Stimulated activated CD4-positive, alpha-beta T cell treated with anti-CD3 and anti-CD28 coated beads, Interleukin-1b, Interleukin-23, amount 100 ng/mL, for 1 hour (primary cell): ENCODE results near the gene RNH1.

ENCODE experiments used
- DNase-seq, 2 donors: peaks; one replicate each; pipeline ENCODE4 v3.0.0-alpha.2; 2020; ENCODE audit warnings: low read depth in 2 of 2

Gene RNH1

DNA sequence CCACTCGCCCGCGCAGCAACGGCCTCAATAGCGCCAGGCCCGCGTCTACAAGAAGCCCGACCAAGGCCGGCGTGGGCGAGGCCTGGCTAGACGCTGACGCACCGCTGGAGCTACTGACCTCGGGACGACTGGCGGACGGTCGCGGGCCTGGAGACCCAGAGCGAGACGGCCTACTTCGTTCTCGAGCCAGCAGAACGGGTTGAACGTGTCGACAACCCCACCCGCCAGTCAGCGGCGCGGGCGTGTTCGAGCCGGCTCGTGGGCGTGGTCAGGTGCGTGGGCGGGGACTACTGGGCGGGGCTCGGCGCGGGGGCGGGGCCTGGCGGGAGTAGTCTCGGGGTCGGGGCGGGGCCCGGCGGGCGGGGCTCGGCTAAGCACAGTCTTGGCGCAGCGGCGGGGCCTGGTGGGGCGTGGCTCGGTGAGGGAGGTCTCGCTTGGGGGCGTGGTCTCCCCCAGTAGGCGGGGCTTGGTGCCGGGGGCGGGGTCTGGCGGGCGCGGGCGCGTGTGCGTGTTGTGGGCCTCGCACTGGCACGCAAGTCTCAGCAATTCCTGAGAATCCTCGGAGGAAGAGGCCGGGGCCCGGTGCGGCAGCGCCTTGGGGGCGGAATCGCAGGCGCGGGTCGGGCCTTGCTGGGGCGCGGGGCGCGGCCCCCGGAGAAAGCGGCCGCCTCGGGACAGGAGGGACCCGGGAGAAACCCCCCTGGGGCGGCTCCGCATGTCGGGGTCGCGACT lies at the start of gene RNH1:
TSS of gene RNH1 (minus strand) at position 248 of the 732 bp plus-strand sequence. CDS start 5,080 bp downstream, outside the sequence.
- peak; percentile 99 for DNase-seq

DNA sequence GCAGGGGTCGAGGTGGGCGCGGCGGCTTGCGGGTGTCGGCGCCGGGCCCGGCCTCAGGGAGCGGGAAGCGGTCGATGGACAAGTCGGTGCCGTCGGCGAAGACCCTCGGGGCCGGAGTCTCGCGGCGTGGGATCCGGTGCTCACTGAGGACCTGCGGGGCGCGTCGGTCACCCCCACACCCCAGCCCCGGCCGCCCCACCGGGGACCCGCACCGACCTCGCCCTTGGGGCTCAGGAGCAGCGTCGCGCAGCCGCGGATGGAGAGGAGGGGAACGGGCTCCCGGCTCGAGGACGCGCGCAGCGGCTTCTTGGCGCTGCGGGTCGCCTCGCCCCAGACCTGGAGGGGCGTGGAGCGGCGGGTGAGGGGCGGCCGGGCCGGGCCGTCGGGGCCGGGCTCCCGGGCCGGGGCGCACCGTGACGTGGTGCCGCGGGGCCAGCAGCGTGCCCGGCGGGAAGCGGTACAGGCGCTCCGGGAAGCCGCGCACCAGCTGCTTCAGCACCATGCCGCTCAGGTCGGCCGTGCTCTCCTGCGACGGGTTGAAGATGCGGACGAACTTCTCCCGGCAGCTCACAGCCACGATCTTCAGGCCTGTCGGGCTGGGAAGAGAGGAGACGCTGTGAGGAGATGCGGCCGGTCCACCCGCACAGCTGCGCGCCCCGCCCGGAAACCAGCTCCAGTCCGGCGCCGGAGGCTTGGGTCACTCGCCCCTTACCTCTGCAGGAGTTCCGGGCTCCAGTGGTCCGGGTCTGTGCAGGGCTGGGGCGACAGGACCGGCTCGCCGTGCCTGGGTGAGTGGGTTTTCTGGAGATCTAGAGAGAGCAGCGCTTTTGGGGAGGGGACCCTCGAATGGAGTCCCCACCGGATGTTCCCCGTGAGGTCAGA lies 49.0 kb upstream of the RNH1 start:
- DNase-seq, result no peak

DNA sequence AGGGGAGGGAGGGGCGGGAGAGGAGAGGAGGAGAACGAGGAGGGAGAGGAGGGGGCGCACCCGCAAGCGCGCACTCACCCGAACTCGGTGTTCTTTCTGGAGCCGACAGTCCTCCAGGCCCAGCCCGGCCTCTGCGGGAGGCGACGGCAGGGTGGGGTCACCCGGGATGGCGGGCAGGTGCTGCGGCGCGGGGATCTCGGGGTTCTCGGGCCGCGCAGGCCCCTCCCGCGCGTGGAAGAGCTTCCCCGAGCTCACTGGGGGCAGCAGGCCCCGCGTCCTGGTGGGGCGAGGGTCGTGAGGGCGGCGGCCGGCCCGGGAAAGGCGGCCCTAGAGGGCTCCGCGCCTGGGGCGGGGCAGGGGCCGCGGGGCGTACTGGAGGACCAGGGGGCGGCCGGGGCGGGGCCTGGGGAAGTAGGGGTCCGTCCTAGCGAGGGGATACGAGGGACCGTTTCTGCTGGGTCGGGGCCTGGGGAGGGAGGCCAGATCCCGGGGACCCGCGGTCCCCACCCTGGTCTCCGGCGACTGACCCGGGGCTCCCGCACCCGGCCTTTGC lies 48.3 kb upstream of the RNH1 start:
- no peak for DNase-seq

DNA sequence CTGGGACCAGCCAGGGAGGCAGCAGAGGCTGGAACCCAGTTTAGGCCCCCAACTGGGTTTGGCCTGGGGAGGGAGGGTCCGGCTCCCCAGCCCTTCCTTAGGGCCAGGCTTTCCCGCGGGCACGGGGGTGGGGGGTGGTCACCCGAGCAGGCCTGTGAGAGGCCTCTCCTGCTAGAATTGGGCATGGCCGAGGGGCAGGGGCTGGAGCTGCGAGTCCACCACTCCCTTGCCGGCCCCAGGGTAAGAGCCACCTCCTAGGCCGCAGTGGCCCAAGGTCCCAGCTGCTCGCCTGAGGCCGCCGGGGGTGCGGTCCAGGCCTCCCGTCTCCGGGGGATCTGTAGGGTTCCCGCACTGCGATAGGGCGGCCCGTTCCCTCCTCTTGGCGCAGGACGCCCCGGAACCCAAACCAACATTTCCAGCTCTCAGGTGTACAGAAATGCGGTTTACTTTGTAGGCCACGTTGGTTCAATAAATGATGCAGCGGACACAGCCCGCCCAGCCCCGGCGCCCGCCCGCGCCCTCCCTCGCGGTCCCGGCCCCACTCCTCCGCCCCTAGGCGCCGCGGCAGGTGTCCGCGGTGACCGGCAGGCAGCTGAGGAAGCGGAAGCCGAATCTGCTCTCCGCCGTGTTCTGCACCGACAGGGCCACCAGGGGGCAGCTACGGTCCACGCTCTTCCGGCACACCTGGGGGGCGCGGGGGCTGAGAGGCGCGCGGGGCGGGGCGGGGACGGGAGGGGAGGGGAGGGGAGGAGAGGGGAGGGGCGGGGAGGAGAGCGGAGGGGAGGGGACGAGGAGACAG lies 47.6 kb upstream of the RNH1 start:
- peak; percentile 61 to 62 for DNase-seq

DNA sequence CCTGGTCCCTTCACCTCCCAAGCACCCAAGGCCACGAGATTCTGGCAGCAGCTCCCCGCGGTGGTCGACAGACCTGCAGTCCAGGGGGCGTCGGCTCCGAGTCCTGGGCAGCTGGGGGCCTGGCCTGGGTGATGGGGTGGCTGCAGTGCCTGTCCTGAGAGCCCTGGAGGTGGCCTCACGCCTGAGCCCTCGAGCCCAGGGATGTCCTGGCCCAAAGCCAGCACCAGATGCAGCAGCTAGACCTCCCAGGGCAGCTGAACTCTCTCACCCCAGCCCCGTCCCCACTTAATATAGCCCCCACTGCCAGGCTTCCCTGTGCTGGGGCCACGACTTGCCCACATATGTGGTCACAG lies 46.9 kb upstream of the RNH1 start:
- no peak for DNase-seq

DNA sequence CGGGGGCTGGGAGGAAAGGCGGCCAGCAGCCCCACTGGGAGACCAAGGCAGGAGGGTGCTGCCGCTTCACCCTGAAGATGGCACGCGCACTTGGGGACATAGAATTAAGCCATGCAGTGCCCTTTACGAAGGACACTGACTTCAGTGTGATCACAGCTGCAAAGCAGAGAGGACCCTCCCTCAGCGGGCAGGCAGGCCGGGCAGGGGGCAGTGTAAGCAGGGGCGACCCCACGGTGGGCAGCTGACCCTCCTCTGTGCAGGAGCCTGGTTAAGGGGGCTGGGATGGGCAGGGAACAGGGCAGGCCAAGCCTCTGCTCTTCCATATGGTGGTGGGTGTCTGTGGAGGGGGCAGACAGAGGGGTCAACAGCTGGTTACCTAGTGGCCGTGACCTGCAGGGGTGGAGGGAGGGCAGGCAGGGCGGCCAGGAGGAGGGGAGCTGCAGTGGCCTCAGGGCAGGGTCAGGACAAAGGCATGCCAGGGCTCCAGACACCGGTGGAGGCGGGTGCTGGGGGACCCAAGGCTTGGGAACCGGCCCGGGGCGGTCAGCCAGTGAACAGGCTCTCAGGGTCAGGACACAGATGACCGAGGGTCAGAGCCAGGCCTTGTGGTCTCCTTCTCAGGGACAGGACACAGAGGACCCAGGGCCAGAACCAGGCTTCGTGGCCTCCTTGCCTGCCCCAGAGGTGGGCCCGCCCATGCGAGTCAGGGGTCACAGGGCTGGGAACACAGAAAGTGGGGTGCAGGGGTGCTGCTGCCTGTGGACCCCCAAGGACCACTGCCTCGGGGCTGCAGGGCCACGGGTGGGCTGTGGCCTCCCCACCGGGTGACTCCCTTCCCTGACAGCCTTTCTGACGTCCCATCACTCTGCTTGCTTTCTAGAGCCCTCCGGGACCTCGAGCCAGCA lies 46.3 kb upstream of the RNH1 start:
- no peak for DNase-seq

DNA sequence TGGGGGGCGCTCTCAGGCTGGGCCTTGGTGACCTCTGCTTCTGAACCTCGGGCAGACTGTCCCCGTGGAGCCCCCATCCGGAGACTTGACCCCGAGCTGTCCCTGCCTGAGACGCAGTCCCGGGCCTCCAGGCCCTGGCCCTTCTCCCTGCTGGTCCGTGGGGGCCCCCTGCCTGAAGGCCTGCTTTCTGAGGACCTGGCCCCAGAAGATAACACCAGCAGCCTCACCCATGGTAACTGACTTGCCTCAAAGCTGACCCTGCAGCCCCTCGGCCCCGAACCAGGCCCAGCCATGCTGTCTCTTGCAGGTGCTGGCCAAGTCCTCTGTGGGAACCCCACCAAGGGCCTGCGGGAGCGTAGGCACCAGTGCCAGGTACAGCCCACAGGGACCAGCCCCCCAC lies 44.6 kb upstream of the RNH1 start:
- no peak for DNase-seq

DNA sequence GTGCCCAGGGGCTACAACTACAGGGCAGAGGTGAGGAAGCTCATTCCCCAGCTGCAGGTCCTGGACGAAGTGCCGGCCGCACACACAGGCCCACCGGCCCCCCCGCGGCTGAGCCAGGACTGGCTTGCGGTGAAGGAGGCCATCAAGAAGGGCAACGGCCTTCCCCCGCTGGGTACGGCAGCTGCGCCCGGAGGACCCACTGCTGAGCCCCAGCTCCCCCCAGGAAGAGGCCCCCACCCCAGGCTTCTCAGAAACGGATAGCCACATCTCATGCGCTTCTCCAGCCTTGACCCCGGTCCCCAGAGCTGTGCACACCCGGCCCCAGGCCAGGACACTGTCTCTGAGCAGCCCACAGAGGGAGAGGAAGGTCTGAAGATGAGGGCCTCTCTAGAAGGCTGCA lies 44.1 kb upstream of the RNH1 start:
- no peak for DNase-seq

DNA sequence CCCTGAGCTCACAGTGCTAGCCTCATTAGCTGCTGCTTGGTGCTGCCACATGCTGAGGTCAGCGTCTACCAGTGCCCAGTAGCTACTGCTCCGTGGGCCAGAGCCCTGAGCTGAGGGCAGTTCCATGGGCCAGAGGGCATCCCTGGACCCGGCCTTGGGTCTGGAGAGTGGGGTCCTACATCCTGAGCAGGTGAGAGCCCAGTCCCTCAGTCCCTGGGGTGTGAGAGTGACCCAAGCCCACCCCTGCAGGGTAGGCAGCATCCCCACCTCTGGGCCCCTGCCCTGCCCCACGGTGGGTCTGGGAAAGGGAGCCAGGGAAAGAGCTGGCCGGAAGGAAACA lies 43.7 kb upstream of the RNH1 start:
- DNase-seq, result no peak

DNA sequence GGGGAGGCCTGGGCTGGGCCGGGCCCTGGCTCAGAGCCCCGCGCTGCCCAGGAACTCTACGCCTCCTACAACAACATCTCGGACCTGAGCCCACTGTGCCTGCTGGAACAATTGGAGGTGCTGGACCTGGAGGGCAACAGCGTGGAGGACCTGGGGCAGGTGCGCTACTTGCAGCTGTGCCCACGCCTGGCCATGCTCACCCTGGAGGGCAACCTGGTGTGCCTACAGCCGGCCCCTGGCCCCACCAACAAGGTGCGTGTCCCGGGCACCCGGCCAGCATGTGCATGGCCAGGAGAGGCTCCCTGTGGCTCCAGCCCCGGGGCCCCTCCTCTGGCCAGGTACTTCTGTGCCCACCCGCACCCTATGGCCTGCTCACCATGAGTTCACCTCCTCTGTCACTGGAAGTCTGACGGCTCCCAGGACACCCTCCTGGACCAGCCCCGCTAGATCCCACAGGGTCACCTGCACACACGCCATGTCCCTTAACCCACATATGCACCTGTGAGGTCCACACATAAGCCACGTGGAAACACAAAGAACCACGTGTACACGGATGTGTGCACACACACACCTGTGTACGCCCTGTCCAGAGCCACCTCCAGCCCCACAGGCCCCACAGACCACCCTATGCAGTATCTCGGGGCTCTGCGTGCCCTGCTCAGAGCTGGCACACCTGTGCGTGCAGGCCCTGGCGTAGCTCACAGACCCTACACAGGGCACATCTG lies 43.1 kb upstream of the RNH1 start:
- DNase-seq, result no peak

DNA sequence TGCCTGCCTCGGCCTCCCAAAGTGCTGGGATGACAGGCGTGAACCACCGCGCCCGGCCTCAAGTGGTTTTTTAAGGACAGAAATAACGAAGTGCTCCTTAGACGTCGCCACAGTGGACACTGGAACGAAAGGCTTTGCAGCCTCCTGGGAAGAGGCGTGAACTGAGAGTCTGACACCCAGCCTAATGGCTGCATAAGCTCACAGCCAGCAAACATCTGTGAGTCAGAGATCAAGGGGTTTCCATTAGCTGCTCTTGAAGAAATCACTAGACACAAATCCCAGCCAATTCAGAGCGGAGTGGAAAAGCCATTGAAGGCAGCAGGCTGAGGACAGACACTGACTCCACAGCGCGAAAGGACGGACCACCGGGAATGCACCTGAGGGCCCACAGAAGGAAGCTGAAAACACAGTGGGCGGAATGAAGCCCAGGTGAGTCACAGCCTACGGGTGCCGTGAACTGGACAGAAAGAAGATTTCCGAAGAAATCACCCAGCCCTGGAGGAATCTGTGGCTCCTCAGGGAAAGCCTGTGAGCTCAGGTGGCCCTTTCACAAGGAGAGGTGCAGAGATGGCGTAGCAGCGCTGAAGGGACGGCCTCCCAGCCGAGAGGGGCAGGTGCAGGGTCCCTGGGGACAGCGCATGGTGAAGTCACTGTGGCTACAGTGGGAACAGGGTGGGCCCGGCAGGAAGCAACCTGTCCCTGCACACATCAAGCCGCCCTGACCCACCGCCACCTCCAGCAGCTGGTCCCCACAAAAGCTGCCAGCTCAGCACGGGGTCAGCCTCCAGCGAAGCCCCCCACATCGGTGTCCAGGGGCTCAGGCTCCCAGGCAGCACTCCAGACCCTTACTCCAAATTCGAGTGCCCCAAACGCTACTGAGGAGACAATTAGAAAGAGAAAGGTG lies 41.9 kb upstream of the RNH1 start:
- no peak for DNase-seq

DNA sequence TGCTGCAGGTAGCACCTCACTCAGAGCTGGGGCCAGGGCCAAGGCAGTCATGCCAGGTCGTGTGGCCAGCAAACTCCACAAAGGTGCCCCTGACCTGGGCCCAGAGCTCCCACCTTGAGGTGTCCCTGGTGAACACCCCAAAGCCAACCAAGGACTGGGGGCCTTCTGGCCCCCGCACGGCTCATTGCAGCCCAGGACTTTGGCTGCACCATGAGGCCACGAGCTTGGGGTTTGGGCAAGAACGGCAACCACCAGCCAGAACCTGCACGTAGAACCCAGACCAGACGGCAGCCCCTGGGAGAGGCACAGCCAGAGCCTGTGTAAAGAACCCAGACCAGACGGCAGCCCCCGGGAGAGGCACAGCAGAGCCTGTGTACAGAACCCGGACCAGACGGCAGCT lies 38.1 kb upstream of the RNH1 start:
- DNase-seq, result no peak

DNA sequence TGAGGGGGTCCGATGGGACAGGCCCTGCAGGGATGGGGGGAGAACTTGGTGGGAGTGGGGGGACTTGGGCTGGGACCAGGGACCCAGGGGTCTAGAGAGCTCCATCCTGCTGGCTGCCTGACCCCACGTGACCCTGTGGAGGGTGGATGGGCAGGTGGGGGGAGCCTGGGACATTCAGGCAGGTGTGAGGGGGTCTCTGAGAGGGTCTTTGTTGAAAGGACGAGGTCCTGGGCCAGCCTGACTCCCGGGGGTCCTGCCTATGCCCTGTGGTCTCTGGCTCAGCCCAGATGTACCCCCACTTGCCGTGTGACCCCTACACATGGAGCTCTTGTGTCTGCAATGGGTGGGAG lies 37.8 kb upstream of the RNH1 start:
- DNase-seq, result no peak

DNA sequence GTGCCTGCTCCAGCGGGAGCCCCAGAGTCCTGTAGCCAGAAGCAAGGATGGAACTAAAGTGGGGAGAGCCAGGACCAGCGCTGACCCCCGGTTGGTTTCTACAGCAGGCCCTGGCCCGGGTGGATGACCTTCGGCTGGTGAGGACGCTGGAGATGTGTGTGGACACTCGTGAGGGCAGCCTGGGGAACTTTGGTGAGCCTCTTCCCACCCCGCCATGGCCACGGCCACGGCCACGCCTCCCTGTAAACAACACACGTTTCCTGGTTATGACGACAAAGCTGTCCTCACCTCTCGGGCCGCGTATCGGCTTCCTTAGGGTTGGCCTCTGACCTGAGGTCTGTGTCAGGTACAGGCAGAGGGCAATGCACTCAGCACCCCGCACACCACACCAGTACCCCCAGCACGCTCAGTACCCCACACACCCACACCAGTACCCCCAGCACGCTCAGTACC lies 34.4 kb upstream of the RNH1 start:
- no peak for DNase-seq

DNA sequence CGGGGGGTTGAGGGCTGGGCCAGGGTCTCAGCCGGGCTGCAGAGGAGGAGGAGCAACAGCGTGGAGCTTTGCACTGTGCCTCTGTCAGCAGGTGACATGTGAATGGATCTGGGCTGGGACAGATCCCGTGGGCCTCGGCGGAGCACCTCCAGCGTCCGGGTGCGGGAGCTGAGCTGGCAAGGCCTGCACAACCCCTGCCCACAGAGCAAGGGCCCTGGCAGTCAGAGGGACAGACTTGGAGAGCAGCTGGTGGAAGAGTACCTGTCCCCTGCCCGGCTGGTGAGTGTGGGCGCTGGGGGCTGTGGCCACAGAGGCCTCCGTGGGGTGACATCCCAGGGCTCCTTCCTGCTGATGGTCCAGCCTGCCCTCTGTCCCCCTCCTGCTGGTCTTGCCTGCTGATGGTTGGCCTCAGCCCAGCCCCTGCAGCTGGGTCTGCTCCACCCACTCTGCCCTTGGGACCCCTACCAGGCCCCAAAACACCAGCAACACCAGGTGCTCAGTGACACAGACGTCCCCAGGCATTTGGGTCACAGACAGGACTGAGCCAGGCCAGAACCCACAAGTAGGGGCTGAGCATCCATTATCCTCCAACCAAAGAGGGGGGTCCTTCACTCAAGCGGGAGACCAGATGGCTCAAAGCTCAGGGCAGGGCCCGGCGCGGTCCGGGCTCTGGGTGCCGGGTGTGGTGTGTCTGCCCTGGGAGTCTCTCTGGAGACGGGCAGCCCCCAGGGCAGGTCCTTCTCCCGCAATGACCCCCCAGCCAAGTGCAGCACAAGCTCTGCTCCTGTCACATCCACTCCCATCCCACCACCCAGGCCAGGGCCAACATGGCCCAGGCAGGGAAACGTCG lies 33.8 kb upstream of the RNH1 start:
- no peak for DNase-seq

DNA sequence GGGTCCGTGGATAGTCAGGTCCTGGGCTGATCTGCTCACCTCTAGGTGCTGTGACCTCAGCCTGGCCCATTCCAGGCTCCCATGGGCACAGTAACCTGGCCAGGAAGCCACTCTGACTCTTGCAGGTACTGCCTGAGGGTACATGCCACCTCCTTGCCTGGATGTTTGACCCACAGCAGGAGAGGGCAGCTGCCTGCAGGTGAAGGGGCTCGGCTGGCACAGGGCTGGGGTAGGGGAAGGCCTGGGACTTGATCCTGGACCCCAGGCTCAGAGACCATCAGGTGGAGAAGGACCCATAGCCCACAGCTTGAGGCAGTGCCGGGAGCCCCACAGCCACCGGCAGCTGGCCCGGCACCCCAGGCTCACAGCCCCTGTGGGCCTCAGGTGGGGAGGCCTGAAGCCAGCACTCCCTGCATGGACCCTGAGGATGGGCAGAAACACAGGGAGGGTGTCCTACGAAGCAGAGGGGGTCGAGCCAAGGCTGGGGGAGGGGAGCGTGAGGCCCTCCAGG lies 33.0 kb upstream of the RNH1 start:
- no peak for DNase-seq

DNA sequence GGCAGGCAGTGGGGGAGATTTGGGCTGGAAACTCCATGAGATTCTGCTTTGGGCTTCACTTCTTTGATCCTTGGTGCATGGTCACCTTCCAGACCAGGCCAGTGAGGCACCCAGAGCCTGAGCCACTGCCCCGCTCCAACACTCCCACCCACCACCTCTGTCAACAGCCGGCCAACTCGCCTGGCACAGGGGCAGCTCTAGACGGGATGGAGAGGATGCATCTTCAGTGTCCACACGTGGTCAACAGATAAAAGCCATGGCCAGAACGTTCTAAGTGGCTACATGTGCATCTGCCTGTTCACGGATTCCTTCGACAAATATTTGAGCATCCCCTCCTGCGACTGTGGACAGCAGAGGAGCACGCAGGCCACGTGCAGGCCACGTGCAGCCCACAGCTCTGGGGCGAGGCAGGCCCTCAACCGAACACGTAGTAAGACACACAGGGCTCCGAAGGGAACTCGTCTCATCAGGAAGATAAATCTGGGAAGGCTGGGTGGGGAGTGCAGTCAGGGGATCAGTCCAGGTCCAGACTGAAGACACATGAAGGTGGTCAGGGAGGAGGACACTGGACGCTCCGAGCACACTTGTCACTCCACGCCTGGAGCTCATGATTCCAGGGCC lies 31.5 kb upstream of the RNH1 start:
- DNase-seq, result no peak
